HK-2 (cell line): ENCODE data around the gene TGFBRAP1.
A peak's percentile ranks its signal among the peaks of the same experiment; 100 is the strongest.
"Not testable (repeated sequence)": the region's sequence is repeated elsewhere in the genome, so short reads cannot be mapped to it uniquely, and the experiment has no call there.

Experiments
- DNase-seq: peaks from one replicate; pipeline ENCODE4 v3.0.0-alpha.2; 2018; ENCODE audit not compliant: unreplicated experiment

Gene TGFBRAP1

GRCh38 chr2:105271393-105272045, 58.0 kb downstream of the TGFBRAP1 start:
- DNase-seq: no peak

- no peak for DNase-seq
Measured at GRCh38 chr2:105269426-105269825, 60.1 kb downstream of the TGFBRAP1 start.

- DNase-seq: peak; percentile 8
Measured at GRCh38 chr2:105262651-105263091, 66.9 kb downstream of the TGFBRAP1 start.

DNA sequence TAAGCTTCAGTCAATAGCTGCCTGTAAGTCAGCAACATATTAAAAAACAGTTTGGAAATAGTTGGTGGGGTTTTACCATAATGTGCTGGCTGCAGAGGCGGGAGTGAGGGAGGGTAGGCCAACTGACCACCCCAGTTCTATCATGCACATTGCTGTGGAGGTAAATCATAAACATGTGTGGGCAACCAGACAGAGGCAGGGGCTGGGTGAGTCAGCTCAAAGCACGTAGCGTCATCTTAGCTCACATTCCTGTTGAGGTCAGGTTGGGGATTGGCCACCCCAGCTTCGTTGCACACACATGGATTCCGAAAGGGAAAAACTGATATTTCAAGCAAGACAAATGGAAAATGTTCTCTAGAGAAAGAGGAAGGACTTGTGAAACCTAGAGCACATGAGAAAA, 68.5 kb downstream of the TGFBRAP1 start:
- peak; percentile 82 for DNase-seq

- no peak for DNase-seq
Measured at GRCh38 chr2:105258835-105259350, 70.6 kb downstream of the TGFBRAP1 start.

DNA sequence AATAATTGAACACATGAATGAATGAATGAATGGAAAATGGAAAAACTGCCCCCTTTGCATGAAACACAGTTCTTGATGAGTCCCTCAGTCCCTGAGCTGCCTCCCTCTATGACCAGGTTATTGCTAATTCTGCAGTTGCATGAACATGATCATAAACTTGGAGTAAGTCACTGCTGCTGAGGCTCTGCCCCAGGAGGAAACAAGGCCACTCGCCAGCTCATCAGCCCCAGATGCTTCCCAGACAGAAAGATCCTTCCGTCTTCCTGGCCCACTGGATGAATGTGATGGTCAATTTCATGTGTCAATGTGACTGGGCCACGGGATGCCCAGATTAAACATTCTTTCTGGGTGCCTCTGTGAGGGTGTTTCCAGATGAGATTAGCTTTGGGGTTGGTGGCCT, 71.6 kb downstream of the TGFBRAP1 start:
- DNase-seq: no peak

DNA sequence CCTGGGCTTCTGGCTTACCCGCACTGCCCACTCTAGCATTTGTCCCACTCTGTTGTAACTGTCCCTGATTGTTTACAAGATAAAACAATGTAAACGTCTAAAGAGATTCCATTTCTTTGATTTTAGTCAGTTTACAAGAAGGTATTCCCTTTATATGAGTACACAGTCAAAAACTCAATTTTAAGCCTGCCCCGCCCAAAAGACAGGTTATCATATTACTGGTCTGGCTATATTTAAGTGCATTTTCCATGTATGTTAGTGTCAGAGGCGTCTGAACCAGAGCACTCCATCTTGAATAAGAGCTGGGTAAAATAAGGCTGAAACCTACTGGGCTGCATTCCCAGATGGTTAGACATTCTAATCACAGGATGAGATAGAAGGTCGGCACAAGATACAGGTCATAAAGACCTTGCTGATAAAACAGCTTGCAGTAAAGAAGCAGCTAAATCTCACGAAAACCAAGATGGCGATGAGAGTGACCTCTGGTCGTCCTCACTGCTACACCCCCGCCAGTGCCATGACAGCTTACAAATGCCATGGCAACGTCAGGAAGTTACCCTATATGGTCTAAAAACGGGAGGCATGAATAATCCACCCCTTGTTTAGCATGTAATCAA, 73.0 kb downstream of the TGFBRAP1 start:
- no peak for DNase-seq

DNA sequence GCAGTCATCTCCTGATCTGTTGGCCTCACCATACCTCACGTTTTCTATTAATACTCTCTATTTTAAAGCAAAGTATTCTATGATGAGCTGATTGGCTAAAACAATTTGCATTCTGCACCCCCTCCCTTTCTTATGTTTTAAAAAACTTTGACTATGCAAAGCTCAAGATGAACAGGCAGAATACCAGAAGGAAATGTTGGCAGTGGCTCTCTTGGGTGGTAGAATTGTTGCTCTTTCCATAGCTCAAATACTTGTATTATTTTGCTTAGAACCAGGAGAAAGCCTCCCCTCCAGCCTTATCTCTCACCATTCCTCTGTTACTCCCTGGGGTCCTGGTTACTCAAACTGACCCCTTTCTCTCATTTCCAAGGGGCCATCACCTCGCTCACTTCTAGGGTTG, 73.6 kb downstream of the TGFBRAP1 start:
- no peak for DNase-seq

- no peak for DNase-seq
Measured at GRCh38 chr2:105254531-105255210, 74.9 kb downstream of the TGFBRAP1 start.

- no peak for DNase-seq
Measured at GRCh38 chr2:105252271-105252670, 77.3 kb downstream of the TGFBRAP1 start.

DNA sequence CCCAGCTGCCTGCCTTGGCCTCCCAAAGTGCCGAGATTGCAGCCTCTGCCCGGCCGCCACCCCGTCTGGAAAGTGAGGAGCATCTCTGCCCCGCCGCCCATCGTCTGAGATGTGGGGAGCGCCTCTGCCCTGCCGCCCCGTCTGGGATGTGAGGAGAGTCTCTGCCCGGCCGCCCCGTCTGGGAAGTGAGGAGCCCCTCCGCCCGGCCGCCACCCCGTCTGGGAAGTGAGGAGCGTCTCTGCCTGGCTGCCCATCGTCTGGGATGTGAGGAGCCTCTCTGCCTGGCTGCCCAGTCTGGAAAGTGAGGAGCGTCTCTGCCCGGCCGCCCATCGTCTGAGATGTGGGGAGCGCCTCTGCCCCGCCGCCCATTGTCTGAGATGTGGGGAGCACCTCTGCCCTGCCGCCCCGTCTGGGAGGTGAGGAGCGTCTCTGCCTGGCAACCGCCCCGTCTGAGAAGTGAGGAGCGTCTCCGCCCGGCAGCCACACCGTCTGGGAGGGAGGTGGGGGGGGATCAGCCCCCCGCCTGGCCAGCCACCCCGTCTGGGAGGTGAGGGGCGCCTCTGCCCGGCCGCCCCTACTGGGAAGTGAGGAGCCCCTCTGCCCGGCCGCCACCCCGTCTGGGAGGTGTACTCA, 78.4 kb downstream of the TGFBRAP1 start:
- not testable (repeated sequence) for DNase-seq

DNA sequence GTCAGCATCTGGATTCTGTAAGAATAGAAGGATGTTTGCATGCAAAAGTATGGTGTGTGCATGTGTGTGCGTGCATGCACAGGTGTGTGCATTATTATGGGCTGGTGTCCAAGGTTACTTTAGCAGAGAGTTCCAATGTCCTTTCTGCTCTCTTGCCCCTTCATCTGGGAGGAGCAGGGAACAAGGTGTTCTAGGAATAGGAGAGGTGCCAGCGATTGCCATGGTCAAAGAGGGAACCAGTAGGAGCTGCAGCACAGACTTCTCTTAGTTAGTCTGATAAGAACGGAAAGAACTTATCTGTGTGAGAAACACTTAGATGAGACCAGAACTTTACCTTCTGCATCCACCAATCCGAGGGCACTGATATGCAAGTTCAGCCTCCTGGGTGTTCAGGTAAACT, 79.6 kb downstream of the TGFBRAP1 start:
- DNase-seq: no peak

DNA sequence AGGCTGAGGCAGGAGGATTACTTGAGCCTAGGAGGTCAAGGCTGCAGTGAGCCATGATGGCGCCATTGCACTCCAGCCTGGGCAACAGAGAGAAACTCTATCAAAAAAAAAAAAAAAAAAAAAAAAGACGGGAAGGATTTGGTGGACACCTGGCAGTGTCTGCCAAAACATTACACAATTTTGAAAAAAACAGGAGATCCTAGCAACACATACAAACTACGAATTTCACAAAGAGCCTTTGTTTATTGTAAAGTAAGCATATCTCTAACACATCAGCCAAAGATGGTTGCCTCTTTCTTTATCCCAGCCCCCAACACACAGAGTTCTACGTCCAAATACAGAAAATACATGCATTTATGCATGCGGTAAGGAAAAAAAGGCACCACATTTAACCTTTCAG, 80.4 kb downstream of the TGFBRAP1 start:
- no peak for DNase-seq

GRCh38 chr2:105248316-105249070, 81.0 kb downstream of the TGFBRAP1 start:
- DNase-seq: no peak

- no peak for DNase-seq
Measured at GRCh38 chr2:105244451-105244850, 85.1 kb downstream of the TGFBRAP1 start.

- no peak for DNase-seq
Measured at GRCh38 chr2:105243961-105244360, 85.6 kb downstream of the TGFBRAP1 start.

DNA sequence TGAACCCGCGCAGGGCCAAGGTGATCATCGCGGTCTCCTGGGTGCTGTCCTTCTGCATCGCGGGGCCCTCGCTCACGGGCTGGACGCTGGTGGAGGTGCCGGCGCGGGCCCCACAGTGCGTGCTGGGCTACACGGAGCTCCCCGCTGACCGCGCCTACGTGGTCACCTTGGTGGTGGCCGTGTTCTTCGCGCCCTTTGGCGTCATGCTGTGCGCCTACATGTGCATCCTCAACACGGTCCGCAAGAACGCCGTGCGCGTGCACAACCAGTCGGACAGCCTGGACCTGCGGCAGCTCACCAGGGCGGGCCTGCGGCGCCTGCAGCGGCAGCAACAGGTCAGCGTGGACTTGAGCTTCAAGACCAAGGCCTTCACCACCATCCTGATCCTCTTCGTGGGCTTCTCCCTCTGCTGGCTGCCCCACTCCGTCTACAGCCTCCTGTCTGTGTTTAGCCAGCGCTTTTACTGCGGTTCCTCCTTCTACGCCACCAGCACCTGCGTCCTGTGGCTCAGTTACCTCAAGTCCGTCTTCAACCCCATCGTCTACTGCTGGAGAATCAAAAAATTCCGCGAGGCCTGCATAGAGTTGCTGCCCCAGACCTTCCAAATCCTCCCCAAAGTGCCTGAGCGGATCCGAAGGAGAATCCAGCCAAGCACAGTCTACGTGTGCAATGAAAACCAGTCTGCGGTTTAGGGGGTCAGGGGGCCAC, 87.1 kb downstream of the TGFBRAP1 start:
- DNase-seq: no peak

DNA sequence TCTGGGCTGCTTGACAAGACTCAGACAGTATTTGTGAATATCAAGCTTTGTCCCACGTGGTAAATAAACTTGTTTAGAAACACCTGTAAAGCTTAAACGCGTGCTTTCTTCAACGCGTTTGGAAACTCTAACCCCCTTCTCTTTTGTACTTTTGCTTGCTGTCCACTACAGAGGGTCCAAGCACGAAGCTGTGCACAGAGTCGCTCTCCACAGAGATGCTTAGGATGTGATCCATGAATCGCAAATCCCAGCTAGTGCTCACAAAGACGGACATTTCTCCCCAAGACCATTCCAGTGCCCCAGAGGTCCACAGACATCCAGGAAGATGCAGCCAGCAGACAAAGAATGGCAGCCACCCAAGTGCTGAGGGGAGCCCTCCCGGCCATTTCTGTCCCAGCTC, 88.1 kb downstream of the TGFBRAP1 start, which contains the start of gene GPR45:
TSS of gene GPR45 (plus strand) at position 301 of the 400 bp plus-strand sequence. CDS start 116 bp downstream, outside the sequence.
- no peak for DNase-seq

DNA sequence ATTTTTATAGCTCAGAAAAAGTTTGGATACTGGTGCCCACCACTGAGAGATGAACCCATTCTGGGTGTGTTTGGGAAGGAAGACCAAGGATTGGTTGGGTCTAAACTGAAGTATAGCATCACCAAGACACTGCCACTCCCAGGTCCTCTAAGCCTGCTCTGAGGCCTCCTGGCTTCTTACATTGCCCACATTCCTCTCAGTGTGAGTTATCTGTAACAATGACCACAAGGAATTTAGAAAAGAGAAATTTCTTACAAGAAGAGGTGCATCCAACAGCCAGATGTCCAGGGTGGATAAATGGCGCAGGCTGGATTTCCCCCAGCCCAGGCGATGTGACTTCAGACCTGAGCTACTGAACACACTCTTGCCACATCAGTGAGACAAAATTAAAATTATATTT, 89.6 kb downstream of the TGFBRAP1 start:
- DNase-seq: peak; percentile 72

DNA sequence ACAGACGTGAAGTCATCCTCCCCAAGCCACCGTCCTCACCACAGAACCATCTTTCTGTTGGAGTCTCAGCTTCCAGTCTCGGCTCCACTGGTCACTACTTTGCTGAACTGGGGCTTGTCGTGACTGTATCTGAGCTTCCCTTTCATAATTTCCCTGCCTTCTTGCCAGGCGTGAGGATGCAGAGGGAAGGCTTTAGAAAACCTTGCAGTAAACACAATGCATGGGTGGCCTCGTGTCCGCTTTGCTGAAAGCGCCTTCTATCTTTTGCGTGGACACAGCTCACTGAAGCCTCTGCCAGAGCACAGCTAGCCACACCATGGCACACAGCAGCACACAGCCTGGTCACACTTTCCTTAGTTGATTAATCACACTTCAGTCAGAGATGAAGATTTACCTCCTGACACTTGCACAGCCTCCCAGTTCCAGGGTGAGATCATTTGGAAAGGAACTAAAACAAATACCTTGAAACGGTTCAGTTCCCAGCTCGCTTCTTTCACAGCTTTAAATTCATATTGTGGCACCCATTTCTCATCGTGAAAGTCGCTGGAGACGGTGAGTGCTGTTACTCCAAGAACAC, 90.8 kb downstream of the TGFBRAP1 start:
- DNase-seq: peak; percentile 67
